Body of pancreas (tissue), 4 donors: ENCODE data around the gene RNASE11.

Experiments
- POLR2A ChIP-seq, 3 donors: fragments of 450-650 bp; IDR thresholded peaks; one replicate each; pipeline ENCODE4 v1.6.1; 2016; ENCODE audit warnings: antibody characterized with exemption in 3 of 3, mild to moderate bottlenecking in 2 of 3
- TF ChIP-seq, protein P1 (sequence below), 7 experiments: fragments of 450-650 bp in 4 of 7; fragments of 200-600 bp in 3 of 7; sonication (generic) in 3 of 7; IDR thresholded peaks; one replicate each; pipeline ENCODE4 v1.5.1; 2016 to 2019; ENCODE audit warnings: antibody characterized with exemption in 7 of 7

DNA sequence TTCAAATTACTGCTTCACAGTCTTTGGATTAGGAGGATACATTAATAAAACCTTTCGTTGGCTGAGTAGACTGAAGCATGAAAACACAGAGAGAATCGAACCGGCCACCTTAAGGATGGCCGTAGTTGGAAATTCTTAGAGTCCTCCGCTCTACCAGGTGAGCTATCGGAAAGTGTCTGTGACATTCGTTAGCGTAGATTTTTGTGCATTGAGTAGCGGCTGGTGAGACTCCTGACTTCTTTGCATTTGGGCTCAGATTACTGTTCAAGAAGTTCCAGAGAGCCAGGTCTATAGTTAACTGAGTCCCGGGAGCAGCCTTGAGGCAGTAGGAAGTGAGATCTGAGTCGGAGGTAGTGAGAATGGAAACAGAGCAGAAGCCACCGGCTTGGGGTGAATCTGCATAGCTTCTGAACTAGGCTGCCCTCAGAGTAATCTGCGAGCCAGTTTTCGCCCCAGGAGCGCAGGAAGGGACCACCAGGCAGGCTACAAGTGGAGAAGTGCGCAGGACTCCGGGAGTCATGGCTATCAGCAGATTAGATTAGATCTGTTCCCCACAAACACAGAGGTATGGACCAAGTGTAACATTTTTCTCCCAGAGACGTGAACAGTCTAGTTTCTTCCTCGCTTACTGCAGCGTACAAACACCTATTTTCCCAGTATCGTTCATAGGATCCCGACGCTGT lies 42.7 kb upstream of the RNASE11 start:
- TF ChIP-seq, protein P1, sequence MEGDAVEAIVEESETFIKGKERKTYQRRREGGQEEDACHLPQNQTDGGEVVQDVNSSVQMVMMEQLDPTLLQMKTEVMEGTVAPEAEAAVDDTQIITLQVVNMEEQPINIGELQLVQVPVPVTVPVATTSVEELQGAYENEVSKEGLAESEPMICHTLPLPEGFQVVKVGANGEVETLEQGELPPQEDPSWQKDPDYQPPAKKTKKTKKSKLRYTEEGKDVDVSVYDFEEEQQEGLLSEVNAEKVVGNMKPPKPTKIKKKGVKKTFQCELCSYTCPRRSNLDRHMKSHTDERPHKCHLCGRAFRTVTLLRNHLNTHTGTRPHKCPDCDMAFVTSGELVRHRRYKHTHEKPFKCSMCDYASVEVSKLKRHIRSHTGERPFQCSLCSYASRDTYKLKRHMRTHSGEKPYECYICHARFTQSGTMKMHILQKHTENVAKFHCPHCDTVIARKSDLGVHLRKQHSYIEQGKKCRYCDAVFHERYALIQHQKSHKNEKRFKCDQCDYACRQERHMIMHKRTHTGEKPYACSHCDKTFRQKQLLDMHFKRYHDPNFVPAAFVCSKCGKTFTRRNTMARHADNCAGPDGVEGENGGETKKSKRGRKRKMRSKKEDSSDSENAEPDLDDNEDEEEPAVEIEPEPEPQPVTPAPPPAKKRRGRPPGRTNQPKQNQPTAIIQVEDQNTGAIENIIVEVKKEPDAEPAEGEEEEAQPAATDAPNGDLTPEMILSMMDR (IDR thresholded peaks at IDR 0.05) = no peak
- no peak for TF ChIP-seq POLR2A (IDR thresholded peaks at IDR 0.05)
